ENCODE data around the gene GASK1B.

DNA sequence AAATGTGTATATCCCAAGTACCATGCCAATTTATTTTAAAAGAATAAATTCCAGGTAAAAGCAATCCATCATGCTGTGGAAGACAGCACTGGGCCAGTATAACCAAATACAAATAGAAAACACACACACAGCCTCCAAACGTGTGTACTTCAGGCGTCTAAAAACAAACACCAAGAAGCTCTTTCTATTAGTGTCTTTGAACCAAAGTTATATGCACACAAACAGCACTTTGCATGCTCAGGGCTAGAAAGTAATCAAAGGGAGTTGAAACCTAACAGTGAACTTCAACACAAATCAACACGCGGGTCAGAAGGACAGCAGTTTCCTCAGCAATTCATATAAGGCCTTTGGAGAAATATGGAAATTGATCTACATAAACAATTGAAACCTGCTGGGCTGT lies 15.4 kb downstream of the GASK1B start:
- no peak for TF ChIP-seq CTCF (IDR thresholded peaks at IDR 0.05 in 4 of 5, conservative IDR thresholded peaks at IDR 0.05 in 1 of 5)
- TF ChIP-seq POLR2A (IDR thresholded peaks at IDR 0.05): no peak

Data from gastrocnemius medialis (tissue), 4 donors.